ENCODE results near the gene MMS19.
A peak's percentile ranks its signal among the peaks of the same experiment; 100 is the strongest.
"Not testable (repeated sequence)": the region's sequence is repeated elsewhere in the genome, so short reads cannot be mapped to it uniquely, and the experiment has no call there.

The MMS19 gene

DNA sequence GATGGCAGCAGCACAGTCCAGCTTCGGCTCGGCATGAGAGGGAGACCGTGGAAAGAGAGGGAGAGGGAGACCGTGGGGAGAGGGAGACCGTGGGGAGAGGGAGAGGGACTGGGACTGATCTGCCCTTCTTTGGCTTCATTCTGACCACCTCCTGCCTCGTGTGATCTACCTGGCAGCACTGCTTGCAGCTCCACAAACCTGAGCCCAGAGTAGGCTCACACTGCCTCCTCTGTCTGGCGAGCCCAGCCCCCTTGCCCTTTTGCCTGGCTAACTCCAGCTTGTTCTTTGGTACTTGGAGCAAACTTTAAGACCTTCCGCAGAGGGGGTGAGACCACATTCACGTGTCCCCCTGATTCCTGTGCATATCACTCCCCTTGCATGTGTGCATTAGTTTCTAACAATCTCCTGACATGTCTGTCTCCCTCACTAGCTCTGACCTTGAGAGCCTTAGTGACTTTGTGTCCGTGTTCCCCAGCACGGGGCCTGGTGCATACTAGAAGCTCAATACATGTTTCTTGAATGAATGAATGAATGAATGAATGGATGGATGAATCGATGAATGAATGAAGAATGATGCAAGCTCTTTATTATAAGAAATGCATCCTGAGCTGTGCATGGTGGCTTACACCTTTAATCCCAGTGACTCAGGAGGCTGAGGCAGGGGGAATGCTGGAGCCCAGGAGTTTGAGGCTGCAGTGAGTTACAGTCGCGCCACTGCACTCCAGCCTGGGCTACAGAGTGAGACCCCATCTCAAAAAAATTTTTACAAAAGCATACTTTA is 31.7 kb upstream of the MMS19 start:
- ChIA-PET POLR2A (ENCODE audit: low non-redundant PET) (interaction anchor here (0.6 kb wide), 1 partner anchor 110 kb away, joined by 3 read pairs; no protein-coding TSS in a partner anchor), CTCF (no interaction called here)
- no peak for DNase-seq (ENCODE audit: low spot score)
- TF ChIP-seq, protein P1, sequence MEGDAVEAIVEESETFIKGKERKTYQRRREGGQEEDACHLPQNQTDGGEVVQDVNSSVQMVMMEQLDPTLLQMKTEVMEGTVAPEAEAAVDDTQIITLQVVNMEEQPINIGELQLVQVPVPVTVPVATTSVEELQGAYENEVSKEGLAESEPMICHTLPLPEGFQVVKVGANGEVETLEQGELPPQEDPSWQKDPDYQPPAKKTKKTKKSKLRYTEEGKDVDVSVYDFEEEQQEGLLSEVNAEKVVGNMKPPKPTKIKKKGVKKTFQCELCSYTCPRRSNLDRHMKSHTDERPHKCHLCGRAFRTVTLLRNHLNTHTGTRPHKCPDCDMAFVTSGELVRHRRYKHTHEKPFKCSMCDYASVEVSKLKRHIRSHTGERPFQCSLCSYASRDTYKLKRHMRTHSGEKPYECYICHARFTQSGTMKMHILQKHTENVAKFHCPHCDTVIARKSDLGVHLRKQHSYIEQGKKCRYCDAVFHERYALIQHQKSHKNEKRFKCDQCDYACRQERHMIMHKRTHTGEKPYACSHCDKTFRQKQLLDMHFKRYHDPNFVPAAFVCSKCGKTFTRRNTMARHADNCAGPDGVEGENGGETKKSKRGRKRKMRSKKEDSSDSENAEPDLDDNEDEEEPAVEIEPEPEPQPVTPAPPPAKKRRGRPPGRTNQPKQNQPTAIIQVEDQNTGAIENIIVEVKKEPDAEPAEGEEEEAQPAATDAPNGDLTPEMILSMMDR (conservative IDR thresholded peaks at IDR 0.05; ENCODE audit: low read depth): no peak
- peak overlapping the region; percentile 30 for H3K27ac ChIP-seq

DNA sequence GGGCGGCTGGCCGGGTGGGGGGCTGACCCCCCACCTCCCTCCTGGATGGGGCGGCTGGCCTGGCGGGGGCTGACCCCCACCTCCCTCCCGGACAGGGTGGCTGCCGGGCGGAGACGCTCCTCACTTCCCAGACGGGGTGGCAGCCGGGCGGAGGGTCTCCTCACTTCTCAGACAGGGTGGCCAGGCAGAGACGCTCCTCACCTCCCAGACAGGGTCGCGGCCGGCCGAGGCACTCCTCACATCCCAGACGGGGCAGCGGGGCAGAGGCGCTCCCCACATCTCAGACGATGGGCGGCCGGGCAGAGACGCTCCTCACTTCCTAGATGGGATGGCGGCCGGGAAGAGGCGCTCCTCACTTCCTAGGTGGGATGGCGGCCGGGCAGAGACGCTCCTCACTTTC is 30.7 kb upstream of the MMS19 start:
- CTCF ChIA-PET; DNase-seq (ENCODE audit: low spot score); POLR2A ChIA-PET (ENCODE audit: low non-redundant PET); H3K27ac ChIP-seq: not testable (repeated sequence)

DNA sequence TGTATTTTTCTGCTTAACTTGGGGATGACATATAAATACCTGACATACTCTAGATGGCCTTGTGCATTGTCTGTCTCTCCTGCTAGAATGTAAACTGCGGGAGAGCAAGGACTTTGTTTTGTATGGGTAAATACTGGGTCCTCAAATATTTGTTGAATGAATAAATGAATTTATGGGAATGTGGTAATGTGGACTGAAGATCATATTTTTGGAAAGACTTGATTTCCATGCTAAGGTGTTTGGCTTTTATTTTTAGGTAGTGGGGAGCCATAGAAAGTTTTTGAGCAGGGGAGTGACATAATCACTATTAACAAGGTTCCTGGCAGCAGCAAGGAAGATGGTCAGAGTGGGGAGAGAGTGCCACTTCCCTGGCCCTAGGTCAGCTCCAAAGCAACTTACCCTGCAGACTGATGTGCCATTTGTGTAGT is 27.5 kb upstream of the MMS19 start:
- ChIA-PET CTCF (interaction anchor here (0.6 kb wide), 1 partner anchor 66 kb away, joined by 3 read pairs; no protein-coding TSS in a partner anchor), POLR2A (ENCODE audit: low non-redundant PET) (no interaction called here)
- DNase-seq (ENCODE audit: low spot score): no peak
- no peak overlapping the region for H3K27ac ChIP-seq
- TF ChIP-seq, protein P1 (conservative IDR thresholded peaks at IDR 0.05; ENCODE audit: low read depth): no peak

DNA sequence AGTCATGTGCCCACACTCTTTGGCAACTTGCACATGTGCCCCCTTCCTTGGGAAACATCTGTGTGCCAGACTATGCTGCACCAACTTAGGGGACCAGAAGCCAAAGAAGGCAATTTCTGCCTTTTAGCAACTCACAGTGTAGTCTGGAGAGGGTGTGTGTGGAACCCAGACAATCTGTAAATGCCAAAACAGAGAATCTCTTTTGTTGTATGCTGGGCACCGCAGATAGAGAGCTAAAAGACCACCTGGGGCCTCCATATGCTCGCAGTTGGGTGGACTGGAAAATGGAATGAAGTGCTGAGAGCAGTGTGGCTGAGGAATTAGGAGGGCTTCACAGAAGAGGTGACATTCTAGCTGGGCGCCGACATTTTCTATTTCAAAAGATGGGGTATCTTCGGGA is 26.9 kb upstream of the MMS19 start:
- ChIA-PET CTCF (interaction anchor here (0.5 to 0.6 kb wide), 2 partner anchors 27 to 67 kb away, joined by 3 to 6 read pairs; no protein-coding TSS in a partner anchor), POLR2A (ENCODE audit: low non-redundant PET) (no interaction called here)
- no peak overlapping the region for H3K27ac ChIP-seq
- no peak for DNase-seq (ENCODE audit: low spot score)
- TF ChIP-seq, protein P1 (conservative IDR thresholded peaks at IDR 0.05; ENCODE audit: low read depth): no peak

DNA sequence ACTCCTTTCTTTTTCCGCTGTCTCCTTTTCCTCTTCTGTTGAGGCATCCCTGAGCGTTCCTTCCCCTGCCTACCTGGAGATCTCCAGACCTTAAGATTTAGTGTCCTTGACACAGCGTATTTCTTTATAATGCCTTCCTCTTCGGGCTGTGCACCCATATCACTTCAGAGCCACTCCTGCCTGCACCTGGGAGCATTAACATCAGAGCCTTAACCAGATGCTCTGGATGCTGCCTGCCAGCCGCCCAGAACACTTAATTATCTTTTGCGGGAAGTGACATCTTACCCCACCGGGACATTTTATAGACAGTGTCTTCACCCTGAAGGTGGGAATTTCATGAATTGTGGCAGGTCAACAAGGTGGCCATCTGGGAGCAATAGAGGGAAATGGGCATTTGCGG is 24.7 kb upstream of the MMS19 start:
- no peak overlapping the region for H3K27ac ChIP-seq
- TF ChIP-seq, protein P1 (conservative IDR thresholded peaks at IDR 0.05; ENCODE audit: low read depth): no peak
- DNase-seq (ENCODE audit: low spot score): no peak
- ChIA-PET CTCF (interaction anchor here (2.4 kb wide), 1 partner anchor 11 kb away, joined by 7 read pairs; no protein-coding TSS in a partner anchor), POLR2A (ENCODE audit: low non-redundant PET) (no interaction called here)

DNA sequence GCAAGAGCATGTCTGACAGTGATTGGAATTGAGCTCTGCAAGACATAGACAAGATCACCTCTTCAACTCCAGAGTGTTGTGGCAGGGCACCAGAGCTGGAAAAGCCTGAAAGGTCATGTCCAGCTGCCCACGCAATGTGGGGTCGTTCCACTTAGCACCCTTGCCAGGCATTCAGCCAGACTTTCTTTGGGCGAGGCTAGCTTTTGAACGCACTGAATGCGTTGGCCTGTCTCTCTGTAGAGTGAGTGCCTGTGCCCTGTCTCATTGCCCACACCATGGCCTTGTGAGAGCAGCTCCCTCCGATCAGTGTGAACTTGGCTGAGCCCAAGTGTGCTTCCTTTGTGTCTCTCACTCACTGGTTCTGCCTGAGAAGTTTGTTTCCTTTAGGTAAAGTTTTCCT is 23.8 kb upstream of the MMS19 start:
- no peak overlapping the region for H3K27ac ChIP-seq
- TF ChIP-seq, protein P1 (conservative IDR thresholded peaks at IDR 0.05; ENCODE audit: low read depth): no peak
- POLR2A ChIA-PET (ENCODE audit: low non-redundant PET): interaction anchor here (0.5 kb wide), 1 partner anchor 23 kb away, joined by 4 read pairs; no protein-coding TSS in a partner anchor
- no peak for DNase-seq (ENCODE audit: low spot score)
- CTCF ChIA-PET: interaction anchor here (0.6 to 2.4 kb wide), 4 partner anchors 12 to 1909 kb away, joined by 3 to 7 read pairs (median 4); no protein-coding TSS in a partner anchor
